HG03064 (cell line): ENCODE measurements around the gene C16orf96.

Source experiments
- ATAC-seq: cut with Tn5 transposase; IDR thresholded peaks from one replicate; pipeline ENCODE4 v1.9.1; 2021; ENCODE audit warnings: low read depth; ENCODE audit not compliant: unreplicated experiment

The C16orf96 gene

DNA sequence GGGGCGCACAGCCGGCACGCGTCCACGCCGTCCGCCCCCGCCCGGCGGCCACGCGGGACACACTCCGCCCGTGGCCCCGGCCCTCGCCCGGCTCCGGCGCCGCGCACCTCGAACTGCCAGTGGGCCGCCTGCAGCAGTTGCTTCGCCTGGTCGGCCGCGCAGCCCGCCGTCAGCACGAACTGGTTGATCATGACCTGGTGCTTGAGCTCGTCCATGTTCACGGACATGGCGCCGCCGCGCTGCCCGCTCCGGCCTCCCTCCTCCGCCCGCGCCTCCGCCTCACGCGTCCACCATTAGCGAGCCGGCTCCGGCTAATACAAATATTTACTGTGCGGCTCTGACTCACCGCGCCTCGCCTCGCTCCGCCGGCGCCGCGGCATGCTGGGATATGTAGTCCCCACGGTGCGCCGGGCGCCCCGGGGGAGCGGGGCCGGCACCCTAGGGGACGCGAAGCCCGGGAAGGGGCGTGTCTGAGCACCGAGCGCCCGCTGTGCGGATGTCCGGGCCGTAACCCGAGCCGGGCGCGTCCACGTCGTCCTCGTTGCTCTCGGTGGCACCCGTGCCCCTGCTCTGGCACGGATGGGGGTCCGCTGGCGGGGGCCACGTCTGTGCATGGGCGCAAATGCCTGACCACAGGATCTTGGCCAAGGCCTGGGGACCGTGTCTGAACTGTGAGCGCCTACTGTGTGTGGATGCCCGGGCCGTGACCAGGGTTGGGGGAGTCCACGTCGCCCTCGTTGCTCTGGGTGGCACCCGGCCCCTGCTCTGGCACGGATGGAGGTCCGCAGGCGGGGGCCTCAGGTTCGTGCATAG is 58.6 kb downstream of the C16orf96 start, which contains the start of gene UBALD1:
Gene UBALD1 (minus strand): TSS at position 318 of the 813 bp plus-strand sequence. CDS start 91 bp downstream, at position 227.
- ATAC-seq: peak; percentile 51

DNA sequence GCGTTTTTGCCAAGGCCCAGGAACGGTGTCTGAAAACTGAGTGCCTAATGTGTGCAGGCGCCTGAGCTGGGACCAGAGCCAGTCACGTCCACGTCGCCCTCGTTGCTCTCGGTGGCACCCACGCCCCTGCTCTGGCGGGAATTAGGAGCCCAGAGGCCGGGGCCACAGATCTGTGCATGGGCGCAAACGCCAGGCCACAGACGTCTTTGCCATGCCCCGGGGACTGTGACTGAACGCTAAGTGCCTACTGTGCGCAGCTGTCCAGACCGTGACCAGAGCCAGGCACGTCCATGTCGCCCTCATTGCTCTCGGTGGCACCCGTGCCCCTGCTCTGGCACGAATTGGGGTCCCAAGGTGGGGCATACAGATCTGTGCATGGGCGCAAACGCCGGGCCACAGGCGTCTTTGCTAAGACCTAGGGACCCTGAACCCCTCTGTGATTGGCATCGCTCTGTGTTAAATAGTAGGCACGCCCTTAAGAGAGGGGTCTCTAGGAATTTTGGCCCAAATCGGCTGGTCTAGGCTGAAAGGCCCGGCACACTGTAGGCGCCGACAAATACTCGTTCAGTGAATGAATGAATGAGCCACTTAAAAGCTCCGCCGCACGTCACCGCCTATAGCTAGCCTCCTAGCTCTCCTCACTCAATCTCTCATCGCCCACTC is 59.4 kb downstream of the C16orf96 start:
- no peak for ATAC-seq

GRCh38 chr16:4616047-4616811 is 60.1 kb downstream of the C16orf96 start:
- peak; percentile 66 for ATAC-seq

DNA sequence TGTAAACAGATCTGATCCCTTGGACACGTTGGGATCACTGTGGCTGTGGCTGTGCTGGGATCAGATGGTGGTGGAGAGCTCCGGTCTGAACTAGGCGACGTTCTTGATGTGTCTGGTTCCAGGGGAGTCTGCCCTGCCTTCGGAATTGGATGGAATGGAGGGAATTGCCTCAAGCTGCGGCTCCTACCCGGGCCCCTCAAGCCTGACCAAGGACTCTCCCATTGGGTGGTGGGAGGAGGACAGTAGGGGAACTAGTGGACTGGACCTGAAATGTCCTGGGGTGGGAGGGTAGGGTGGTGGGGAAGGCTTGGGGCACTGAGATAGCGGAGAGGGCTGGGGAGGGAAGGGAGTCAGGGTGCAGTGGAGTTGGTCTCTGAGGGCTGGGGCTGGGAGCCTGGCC is 61.7 kb downstream of the C16orf96 start:
- ATAC-seq: no peak

DNA sequence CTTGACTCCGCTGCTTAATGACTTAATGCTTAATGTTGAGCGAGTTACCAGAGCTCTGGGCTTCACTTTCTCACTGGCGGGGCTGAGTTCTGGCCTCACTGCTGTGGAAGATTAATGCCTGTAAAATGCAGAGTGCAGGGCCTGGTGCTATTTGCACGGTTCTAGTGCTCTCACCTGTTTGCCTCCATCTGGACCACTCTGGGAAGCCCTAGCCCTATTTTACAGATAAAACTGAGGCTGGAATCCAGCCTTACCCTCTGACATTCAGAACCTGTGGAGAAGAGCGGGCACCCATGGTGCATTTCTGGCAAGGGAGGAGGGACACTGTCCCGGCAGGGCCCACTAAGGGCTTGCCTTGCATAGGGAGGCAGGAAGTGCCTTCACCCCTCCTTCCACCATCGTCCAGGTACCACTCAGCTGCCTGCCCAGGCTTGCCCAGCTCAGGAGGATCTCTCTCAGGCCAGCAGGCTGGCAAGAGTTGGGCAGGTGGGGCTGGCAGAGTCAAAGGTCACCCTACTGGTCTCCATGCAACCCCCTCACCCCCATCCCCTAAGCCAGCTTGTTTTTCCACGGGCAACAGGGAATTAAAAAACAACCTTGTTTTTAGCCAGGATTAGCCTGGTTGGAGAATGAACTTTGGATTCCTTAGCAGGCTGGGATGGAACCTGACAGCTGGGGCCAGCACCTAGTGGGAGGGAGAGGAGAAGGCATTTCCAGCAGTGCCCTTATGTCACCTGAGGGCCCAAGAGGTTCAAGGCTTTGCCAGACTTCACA is 62.7 kb downstream of the C16orf96 start:
- ATAC-seq: no peak

DNA sequence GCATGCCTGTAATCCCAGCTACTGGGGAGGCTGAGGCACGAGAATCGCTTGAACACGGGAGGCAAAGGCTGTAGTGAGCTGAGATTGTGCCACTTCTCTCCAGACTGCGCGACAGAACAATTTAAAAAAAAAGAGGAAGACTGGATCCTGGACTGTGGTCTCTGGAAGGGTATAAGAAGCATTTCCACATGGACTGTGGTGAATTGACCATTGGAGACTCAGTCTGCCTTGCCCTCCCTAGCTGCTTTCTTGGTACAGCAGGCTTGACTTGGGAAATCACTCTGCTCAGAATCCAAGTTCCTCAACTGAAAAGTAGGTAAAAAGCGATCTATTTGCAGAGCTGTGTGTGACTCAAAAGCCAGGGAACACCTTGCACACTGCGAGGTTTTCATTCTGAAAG is 67.5 kb downstream of the C16orf96 start:
- ATAC-seq: no peak

GRCh38 chr16:4624015-4624826 is 68.1 kb downstream of the C16orf96 start, which contains the start of gene MGRN1:
MGRN1 (plus strand) TSS chr16:4624826; CDS start chr16:4624961, 135 bp downstream.
- ATAC-seq: peak; percentile 74

GRCh38 chr16:4624827-4625559 is 68.9 kb downstream of the C16orf96 start:
- peak; percentile 48 for ATAC-seq

GRCh38 chr16:4625560-4626159 is 69.5 kb downstream of the C16orf96 start:
- ATAC-seq: peak; percentile 14

DNA sequence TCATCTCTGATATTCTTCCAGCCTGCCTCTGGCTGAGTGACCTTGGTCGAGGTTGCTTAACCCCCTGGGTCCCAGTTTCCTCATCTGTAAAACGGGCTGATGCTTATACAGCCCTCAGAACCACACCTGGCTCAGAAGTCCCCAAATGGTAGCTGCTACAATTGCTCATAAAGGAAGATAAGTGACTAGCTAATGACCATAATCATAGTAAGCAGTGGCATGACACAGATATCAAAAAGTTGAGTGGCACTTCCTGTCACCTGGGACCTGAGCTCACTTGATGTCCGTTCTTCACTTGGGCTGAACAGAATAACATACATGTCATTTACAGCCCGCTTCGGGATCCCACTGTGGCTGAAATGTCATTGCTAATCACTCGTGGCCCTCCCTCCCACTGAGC is 70.3 kb downstream of the C16orf96 start:
- ATAC-seq: no peak

GRCh38 chr16:4628283-4628682 is 72.1 kb downstream of the C16orf96 start:
- ATAC-seq: no peak

DNA sequence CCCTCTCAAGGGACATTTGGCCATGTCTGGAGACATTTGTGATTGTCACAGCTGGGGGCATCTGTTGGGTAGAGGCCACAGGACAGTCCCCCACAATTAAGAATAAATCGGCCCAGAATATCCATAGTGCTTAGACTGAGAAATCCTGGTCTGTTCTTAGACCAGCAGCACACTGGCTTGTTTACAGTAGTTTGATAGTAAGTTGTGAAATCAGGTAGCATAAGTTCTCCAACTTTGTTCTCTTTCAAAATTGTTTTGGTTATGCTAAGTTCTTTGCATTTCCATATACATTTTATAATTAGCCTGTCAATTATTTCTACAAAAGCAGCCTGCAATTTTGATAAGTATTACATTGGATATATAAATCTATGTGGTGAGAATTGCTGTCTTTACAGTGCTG is 75.3 kb downstream of the C16orf96 start:
- ATAC-seq: no peak

GRCh38 chr16:4633910-4634635 is 77.9 kb downstream of the C16orf96 start:
- no peak for ATAC-seq

- ATAC-seq: no peak
These were observed 78.6 kb downstream of the C16orf96 start for GRCh38 chr16:4634768-4635167.

- no peak for ATAC-seq
These were observed 80.1 kb downstream of the C16orf96 start for GRCh38 chr16:4636196-4636595.

GRCh38 chr16:4637501-4638166 is 81.5 kb downstream of the C16orf96 start:
- no peak for ATAC-seq

DNA sequence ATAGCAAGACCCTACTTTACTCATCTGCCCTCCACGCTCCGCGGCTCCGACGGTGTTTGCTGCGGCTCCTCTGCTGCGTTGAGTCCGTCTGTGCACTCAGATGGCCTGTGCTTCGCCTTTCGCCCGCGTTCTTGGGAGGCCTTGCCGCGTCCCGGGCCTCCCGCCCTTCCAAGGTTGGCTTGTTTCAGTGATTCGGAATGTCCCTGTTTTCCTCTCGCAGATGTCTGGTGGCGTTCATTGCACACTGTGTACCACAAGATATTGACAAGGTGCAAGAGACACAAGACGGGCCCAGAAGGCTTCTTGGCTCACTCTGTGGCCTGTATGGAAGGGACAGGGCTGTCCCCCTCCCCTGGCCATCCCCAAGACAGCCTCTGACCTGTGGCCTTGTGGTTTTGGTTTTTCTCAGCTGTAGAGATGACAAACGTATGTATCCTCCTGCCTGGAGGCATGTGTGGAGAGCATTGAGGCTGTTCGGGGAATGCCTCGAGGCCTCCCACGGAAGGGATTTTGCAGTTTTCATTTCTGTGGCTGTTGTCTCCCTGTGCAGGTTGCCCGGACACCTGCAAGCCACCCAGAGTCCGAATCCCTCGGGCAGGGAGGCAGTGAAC is 83.9 kb downstream of the C16orf96 start:
- no peak for ATAC-seq
